Measurements from ENCODE around the gene G2E3. TPM values are rescaled to one million over a fixed set of nuclear protein-coding genes. Genes with fewer than 3 reads are reported as not detected.

Gene G2E3
- total RNA-seq, 2 donors from 2014 or later = 10.3 to 11.9 TPM

DNA sequence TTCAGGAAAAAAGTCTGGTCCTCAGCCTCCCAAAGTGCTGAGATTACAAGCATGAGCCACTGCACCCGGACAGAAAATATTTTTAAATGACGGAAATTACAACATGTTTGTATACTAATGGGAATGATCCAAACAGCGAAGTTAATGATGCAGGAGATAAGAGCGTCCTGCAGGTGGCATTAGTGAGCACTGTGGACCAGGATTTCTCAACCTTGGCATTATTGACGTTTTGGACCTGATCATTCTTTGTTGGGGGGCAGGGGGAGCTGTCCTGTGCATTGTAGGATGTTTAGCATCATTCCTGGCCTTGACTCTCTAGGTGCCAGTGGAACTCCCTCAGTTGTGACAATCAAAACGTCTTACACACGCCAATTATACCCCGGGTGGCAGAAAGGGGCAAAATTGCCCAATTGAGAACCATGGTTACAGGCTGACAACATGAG lies 97.3 kb downstream of the G2E3 start:
- Histone ChIP-seq H3K36me3 (peaks cover 24% of the 10 kb centered on the region), H3K9me3 (no peaks in the 10 kb centered on the region), H3K4me3 (no peak overlapping the region), H3K27ac (no peak overlapping the region), H3K4me1 (ENCODE audit: control insufficient read depth in 1 of 2, low read depth in 2 of 2) (no peaks in the 10 kb centered on the region), H3K27me3 (replicated peaks; ENCODE audit: insufficient read depth) (no peaks in the 10 kb centered on the region)
- TF ChIP-seq, protein P1, sequence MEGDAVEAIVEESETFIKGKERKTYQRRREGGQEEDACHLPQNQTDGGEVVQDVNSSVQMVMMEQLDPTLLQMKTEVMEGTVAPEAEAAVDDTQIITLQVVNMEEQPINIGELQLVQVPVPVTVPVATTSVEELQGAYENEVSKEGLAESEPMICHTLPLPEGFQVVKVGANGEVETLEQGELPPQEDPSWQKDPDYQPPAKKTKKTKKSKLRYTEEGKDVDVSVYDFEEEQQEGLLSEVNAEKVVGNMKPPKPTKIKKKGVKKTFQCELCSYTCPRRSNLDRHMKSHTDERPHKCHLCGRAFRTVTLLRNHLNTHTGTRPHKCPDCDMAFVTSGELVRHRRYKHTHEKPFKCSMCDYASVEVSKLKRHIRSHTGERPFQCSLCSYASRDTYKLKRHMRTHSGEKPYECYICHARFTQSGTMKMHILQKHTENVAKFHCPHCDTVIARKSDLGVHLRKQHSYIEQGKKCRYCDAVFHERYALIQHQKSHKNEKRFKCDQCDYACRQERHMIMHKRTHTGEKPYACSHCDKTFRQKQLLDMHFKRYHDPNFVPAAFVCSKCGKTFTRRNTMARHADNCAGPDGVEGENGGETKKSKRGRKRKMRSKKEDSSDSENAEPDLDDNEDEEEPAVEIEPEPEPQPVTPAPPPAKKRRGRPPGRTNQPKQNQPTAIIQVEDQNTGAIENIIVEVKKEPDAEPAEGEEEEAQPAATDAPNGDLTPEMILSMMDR (IDR thresholded peaks at IDR 0.05) = peak; percentile 38
- ATAC-seq (ENCODE audit: insufficient number of reproducible peaks, low FRiP score, low read depth) (no peak), DNase-seq (ENCODE audit: low spot score) (no peak)

DNA sequence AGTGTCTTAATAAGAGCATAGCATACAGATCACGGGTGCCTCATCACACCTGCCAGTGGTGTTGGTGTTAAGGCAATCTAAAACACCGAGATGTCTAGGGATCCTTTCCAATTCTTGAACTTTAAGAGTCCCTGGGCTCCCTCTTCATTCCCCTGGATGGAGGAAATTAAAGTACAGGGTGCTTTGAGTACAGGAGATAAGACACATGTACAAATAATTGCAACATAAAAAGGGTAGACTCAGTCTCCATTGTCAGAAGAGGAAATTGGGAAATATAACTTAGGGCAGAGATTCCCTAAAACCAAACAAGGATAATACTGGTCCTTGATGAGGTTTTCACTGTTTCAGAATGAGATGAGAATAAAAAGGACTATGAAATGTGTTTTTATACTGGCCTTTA lies 98.1 kb downstream of the G2E3 start:
- DNase-seq (ENCODE audit: low spot score) (no peak), ATAC-seq (ENCODE audit: insufficient number of reproducible peaks, low FRiP score, low read depth) (no peak)
- no peak overlapping the region for H3K27ac ChIP-seq
- no peaks in the 10 kb centered on the region for H3K4me1 ChIP-seq (ENCODE audit: control insufficient read depth in 1 of 2, low read depth in 2 of 2)
- TF ChIP-seq, protein P1 (IDR thresholded peaks at IDR 0.05) = no peak
- H3K4me3 ChIP-seq = no peak overlapping the region
- H3K27me3 ChIP-seq (replicated peaks; ENCODE audit: insufficient read depth) = no peaks in the 10 kb centered on the region
- no peaks in the 10 kb centered on the region for H3K9me3 ChIP-seq
- peaks cover 19% of the 10 kb centered on the region for H3K36me3 ChIP-seq

DNA sequence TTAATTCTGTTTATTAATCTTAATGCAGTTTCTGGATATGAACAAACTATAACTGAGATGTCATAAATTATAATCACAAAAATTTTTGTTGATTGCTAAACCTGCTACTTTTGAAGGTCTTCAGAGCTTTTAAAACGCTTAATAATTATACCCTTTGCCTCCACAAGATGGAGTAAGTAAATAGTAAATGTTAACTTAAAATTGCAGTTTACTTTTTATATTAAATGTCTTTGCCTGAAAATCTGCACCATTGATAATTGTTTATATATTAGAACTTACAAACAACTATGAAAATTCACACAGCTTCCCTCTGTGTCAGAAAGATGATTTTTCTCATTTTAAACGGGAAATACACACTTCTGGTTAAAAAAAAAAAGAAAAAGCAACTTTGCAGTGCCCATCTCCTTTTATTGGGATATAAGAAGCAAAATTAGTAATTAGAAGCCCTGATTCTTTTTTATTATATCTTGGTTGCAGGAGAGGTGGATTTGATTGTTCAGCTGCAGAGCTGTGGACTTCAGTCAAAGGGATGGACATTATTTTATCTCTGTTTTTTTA lies 98.7 kb downstream of the G2E3 start:
- DNase-seq (ENCODE audit: low spot score) = no peak
- Histone ChIP-seq H3K27ac (no peak overlapping the region), H3K27me3 (replicated peaks; ENCODE audit: insufficient read depth) (no peaks in the 10 kb centered on the region), H3K4me3 (no peak overlapping the region), H3K36me3 (peaks cover 14% of the 10 kb centered on the region), H3K4me1 (ENCODE audit: control insufficient read depth in 1 of 2, low read depth in 2 of 2) (no peaks in the 10 kb centered on the region), H3K9me3 (no peaks in the 10 kb centered on the region)
- ATAC-seq (ENCODE audit: insufficient number of reproducible peaks, low FRiP score, low read depth) = no peak
- TF ChIP-seq, protein P1 (IDR thresholded peaks at IDR 0.05) = peak; percentile 13

DNA sequence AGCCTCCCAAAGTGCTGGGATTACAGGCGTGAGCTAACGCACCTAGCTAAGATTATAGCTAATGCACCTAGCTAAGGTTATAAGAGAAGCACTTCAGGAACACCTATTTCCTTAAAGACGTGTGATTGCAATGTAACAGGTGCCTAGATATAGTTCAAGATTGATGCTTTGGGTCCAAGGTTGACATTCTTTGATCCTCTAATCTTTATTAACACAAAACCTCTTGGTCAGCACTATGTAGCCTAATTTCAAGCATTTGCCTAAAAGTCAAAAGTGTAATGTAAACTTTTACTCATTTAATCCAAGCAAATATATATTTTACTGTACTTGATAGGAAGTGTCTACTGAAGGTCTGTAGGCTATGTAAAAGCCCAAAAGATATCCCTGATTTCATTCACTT lies 99.7 kb downstream of the G2E3 start:
- ATAC-seq (ENCODE audit: insufficient number of reproducible peaks, low FRiP score, low read depth) (no peak), DNase-seq (ENCODE audit: low spot score) (no peak)
- TF ChIP-seq, protein P1 (IDR thresholded peaks at IDR 0.05) = no peak
- Histone ChIP-seq H3K27ac (no peak overlapping the region), H3K27me3 (replicated peaks; ENCODE audit: insufficient read depth) (no peaks in the 10 kb centered on the region), H3K36me3 (peaks cover 15% of the 10 kb centered on the region), H3K4me3 (no peak overlapping the region), H3K9me3 (no peaks in the 10 kb centered on the region), H3K4me1 (ENCODE audit: control insufficient read depth in 1 of 2, low read depth in 2 of 2) (no peaks in the 10 kb centered on the region)

DNA sequence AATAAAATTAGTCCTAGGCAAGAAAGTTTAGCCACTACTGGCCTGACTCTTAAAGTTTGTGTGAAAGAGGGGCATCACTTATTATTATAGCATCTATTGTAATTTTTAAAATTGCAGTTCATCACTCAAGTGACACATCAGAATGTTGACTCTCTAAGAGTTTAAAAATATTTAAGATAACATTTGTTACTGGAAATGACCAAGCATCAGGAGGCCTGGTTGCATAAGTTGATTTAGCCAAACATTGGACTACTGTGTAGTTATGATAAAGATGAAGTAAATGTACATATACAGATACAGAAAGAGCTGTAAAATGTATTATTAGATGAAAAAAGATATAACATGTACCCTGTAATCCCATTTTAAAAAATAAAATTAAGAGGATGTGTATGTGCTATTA lies 110.6 kb downstream of the G2E3 start:
- no peak for ATAC-seq (ENCODE audit: insufficient number of reproducible peaks, low FRiP score, low read depth)
- TF ChIP-seq, protein P1 (IDR thresholded peaks at IDR 0.05) = no peak

More for the DNA sequence above, 110.6 kb downstream of the G2E3 start:
- Histone ChIP-seq H3K36me3 (no peaks in the 10 kb centered on the region), H3K27me3 (replicated peaks; ENCODE audit: insufficient read depth) (no peaks in the 10 kb centered on the region), H3K9me3 (no peaks in the 10 kb centered on the region), H3K4me1 (ENCODE audit: control insufficient read depth in 1 of 2, low read depth in 2 of 2) (no peaks in the 10 kb centered on the region), H3K4me3 (no peak overlapping the region), H3K27ac (no peak overlapping the region)
- no peak for DNase-seq (ENCODE audit: low spot score)

Other genes starting within 250 kb of the G2E3 start
- 10 to 100 TPM; 46.8 to 58.3 TPM for gene SCFD1, start 63.2 kb downstream of the G2E3 start, total RNA-seq

Measured in thoracic aorta (tissue), 2 donors.